Lung (tissue), 12 donors: ENCODE measurements around the gene WBP11. TPM values are rescaled to one million over a fixed set of nuclear protein-coding genes. Genes with fewer than 3 reads are reported as not detected.

ENCODE experiments used
- ATAC-seq: fragments of 200-7000 bp; cut with Tn5 transposase; one replicate; pipeline ENCODE4 v1.9.1; 2020; ENCODE audit warnings: moderate number of reproducible peaks; ENCODE audit not compliant: insufficient read depth, low FRiP score
- DNase-seq, 3 donors: peaks; one replicate each; pipeline ENCODE4 v3.0.0-alpha.2; 2013 to 2017
- H3K27ac ChIP-seq, 2 donors: one replicate each; pipeline ENCODE4 v1.5.1; 2013; ENCODE audit warnings: mild to moderate bottlenecking in 2 of 2, moderate library complexity in 2 of 2, control low read depth in 1 of 2, inconsistent platforms in 1 of 2, low read depth in 1 of 2, low read length in 1 of 2
- H3K27me3 ChIP-seq, 3 donors: one replicate each; pipeline ENCODE4 v1.5.1; 2013; ENCODE audit warnings: low read length in 2 of 3; ENCODE audit not compliant: control insufficient read depth in 3 of 3, insufficient read depth in 3 of 3
- H3K36me3 ChIP-seq, 4 donors: one replicate each; pipeline ENCODE4 v1.5.1; 2013; ENCODE audit warnings: low read length in 4 of 4, mild to moderate bottlenecking in 1 of 4, moderate library complexity in 1 of 4; ENCODE audit not compliant: control insufficient read depth in 4 of 4, insufficient read depth in 4 of 4
- H3K4me1 ChIP-seq, 5 donors: one replicate each; pipeline ENCODE4 v1.5.1; 2013; ENCODE audit warnings: low read length in 5 of 5, mild to moderate bottlenecking in 2 of 5, moderate library complexity in 1 of 5; ENCODE audit not compliant: control insufficient read depth in 5 of 5, insufficient read depth in 5 of 5
- H3K4me3 ChIP-seq: one replicate; pipeline ENCODE4 v1.5.1; 2013; ENCODE audit warnings: mild to moderate bottlenecking, control low read depth, moderate library complexity
- H3K9ac ChIP-seq, 2 donors: one replicate each; pipeline ENCODE4 v1.5.1; 2013; ENCODE audit warnings: low read length in 2 of 2, control low read depth in 1 of 2; ENCODE audit not compliant: insufficient read depth in 1 of 2
- H3K9me3 ChIP-seq, 4 donors: one replicate each; pipeline ENCODE4 v1.5.1; 2013; ENCODE audit warnings: low read length in 3 of 4, mild to moderate bottlenecking in 1 of 4, moderate library complexity in 1 of 4; ENCODE audit not compliant: control insufficient read depth in 4 of 4, insufficient read depth in 3 of 4
- CTCF ChIP-seq: IDR thresholded peaks from 2 replicates; pipeline ENCODE4 v1.5.1; 2012; ENCODE audit warnings: mild to moderate bottlenecking; ENCODE audit errors: control extremely low read depth, extremely low read depth
- WGBS, 2 donors: extraction: QIAGEN DNeasy Blood & Tissue Kit; methylation state at CpG; one replicate each; pipeline ENCODE4 v1.1.7; 2013; 5-methylcytosine and 5-hydroxymethylcytosine counted together
- polyA plus RNA-seq, 2 donors: library from polyadenylated mRNA; stranded (reverse); fragments of 200-250 nt; gene quantifications; one replicate each; pipeline ENCODE4 v1.2.1, GENCODE V29; 2013
- total RNA-seq, 2 donors: library from RNA; depleted of rRNA in 1 of 2; stranded (reverse); fragments of >200 nt in 1 of 2; gene quantifications; one replicate each; pipeline ENCODE4 v1.2.1, GENCODE V29; 2014 to 2021
- donor health status: control.
- donor health status: control.
- donor health status: Bipolar disorder and iron deficiency.
- donor health status: healthy.
- donor health status: DM: yes; HTN: yes; CAD: no.

WBP11 gene
- total and polyA plus RNA-seq, 4 donors: 14.8 to 52.8 (median 30.6) TPM

GRCh38 chr12:14776236-14776961 is 26.9 kb downstream of the WBP11 start:
- DNase-seq (peak in 2 of 3 donors; percentile 49 to 53), ATAC-seq (no peak)
- no peaks in the 10 kb centered on the region for H3K9me3 ChIP-seq
- TF ChIP-seq CTCF: no peak
- H3K4me1 ChIP-seq: peaks cover 3 to 33% (median 7%) of the 10 kb centered on the region in 5 donors
- WGBS, 2 donors: 87% methylated on average over 5 of the region's 5 CpGs
- H3K36me3 ChIP-seq: no peaks in the 10 kb centered on the region
- no peak overlapping the region for H3K9ac ChIP-seq
- no peaks in the 10 kb centered on the region for H3K27me3 ChIP-seq
- no peak overlapping the region for H3K27ac ChIP-seq
- H3K4me3 ChIP-seq: no peak overlapping the region

GRCh38 chr12:14775636-14775980 is 27.7 kb downstream of the WBP11 start:
- Histone ChIP-seq H3K9ac (peak overlapping the region; percentile 79 to 80), H3K27me3 (no peaks in the 10 kb centered on the region), H3K9me3 (no peaks in the 10 kb centered on the region), H3K36me3 (no peaks in the 10 kb centered on the region), H3K27ac (no peak overlapping the region), H3K4me3 (no peak overlapping the region), H3K4me1 (peaks cover 3 to 33% (median 7%) of the 10 kb centered on the region in 5 donors)
- WGBS, 2 donors: 26 to 47% methylated on average over 1 of the region's 1 CpG
- no peak for TF ChIP-seq CTCF
- no peak for ATAC-seq
- DNase-seq: peak in 2 of 3 donors; percentile 65 to 70

- TF ChIP-seq CTCF: no peak
- ATAC-seq (peak; percentile 0), DNase-seq (peak; percentile 60 to 73 (median 71))
- peak overlapping the region; percentile 79 to 80 for H3K9ac ChIP-seq
- H3K4me3 ChIP-seq: peak overlapping the region; percentile 55
- H3K27me3 ChIP-seq: no peaks in the 10 kb centered on the region
- no peaks in the 10 kb centered on the region for H3K9me3 ChIP-seq
- peaks cover 3 to 33% (median 7%) of the 10 kb centered on the region in 5 donors for H3K4me1 ChIP-seq
- 1% methylated on average over 34 of the region's 34 CpGs for WGBS, 2 donors
- H3K27ac ChIP-seq: peak overlapping the region; percentile 94 to 98
- H3K36me3 ChIP-seq: no peaks in the 10 kb centered on the region
Observed at GRCh38 chr12:14774906-14775635, 28.2 kb downstream of the WBP11 start.
